ENCODE data around the gene CTSD. TPM values are rescaled to one million over a fixed set of nuclear protein-coding genes. Genes with fewer than 3 reads are reported as not detected.

Gene CTSD
- total and polyA plus RNA-seq, 8 donors, result 124 to 2,455 (median 147) TPM

- Histone ChIP-seq H3K4me1 (peaks cover 20 to 87% of the 10 kb centered on the region in 2 donors), H3K27me3 (peaks cover 0 to 3% of the 10 kb centered on the region in 2 donors), H3K27ac (peak overlapping the region in 1 of 2 donors; percentile 88), H3K36me3 (peaks cover 0 to 100% of the 10 kb centered on the region in 2 donors), H3K4me3 (peak overlapping the region in 1 of 2 donors; percentile 78), H3K9me3 (no peaks in the 10 kb centered on the region)
- ATAC-seq (peak; percentile 20), DNase-seq (peak; percentile 49 to 89 (median 69))
- intact Hi-C loops (cut with DNase I), result no loop called here
- no peak for TF ChIP-seq CTCF (IDR thresholded peaks at IDR 0.05)
Observed at GRCh38 chr11:1755692-1756561, 7.8 kb downstream of the CTSD start.

- H3K4me3 ChIP-seq, result peak overlapping the region in 1 of 2 donors; percentile 13
- peaks cover 14 to 87% of the 10 kb centered on the region in 2 donors for H3K4me1 ChIP-seq
- peak overlapping the region in 1 of 2 donors; percentile 18 for H3K27ac ChIP-seq
- H3K27me3 ChIP-seq, result peaks cover 0 to 9% of the 10 kb centered on the region in 2 donors
- no peak for ATAC-seq
- TF ChIP-seq CTCF (IDR thresholded peaks at IDR 0.05), result no peak
- DNase-seq, result no peak
- H3K9me3 ChIP-seq, result no peaks in the 10 kb centered on the region
- intact Hi-C loops (cut with DNase I), result no loop called here
- H3K36me3 ChIP-seq, result peaks cover 0 to 96% of the 10 kb centered on the region in 2 donors
Observed at GRCh38 chr11:1755344-1755691, 8.4 kb downstream of the CTSD start.

- H3K9me3 ChIP-seq, result no peaks in the 10 kb centered on the region
- TF ChIP-seq CTCF (IDR thresholded peaks at IDR 0.05), result no peak
- peaks cover 0 to 88% of the 10 kb centered on the region in 2 donors for H3K36me3 ChIP-seq
- H3K27ac ChIP-seq, result peak overlapping the region in 1 of 2 donors; percentile 18
- peaks cover 0 to 16% of the 10 kb centered on the region in 2 donors for H3K27me3 ChIP-seq
- DNase-seq, result peak in 1 of 4 donors; percentile 33
- H3K4me1 ChIP-seq, result peaks cover 10 to 86% of the 10 kb centered on the region in 2 donors
- H3K4me3 ChIP-seq, result peak overlapping the region in 1 of 2 donors; percentile 13
- intact Hi-C loops (cut with DNase I), result no loop called here
- no peak for ATAC-seq
Observed at GRCh38 chr11:1754376-1755150, 9.2 kb downstream of the CTSD start.

- H3K36me3 ChIP-seq, result peaks cover 0 to 82% of the 10 kb centered on the region in 2 donors
- ATAC-seq, result no peak
- intact Hi-C loops (cut with DNase I), result no loop called here
- H3K4me3 ChIP-seq, result no peak overlapping the region
- peak in 2 of 4 donors; percentile 31 to 80 for DNase-seq
- no peak overlapping the region for H3K27ac ChIP-seq
- H3K27me3 ChIP-seq, result peaks cover 2 to 22% of the 10 kb centered on the region in 2 donors
- TF ChIP-seq CTCF (IDR thresholded peaks at IDR 0.05), result no peak
- no peaks in the 10 kb centered on the region for H3K9me3 ChIP-seq
- peaks cover 10 to 86% of the 10 kb centered on the region in 2 donors for H3K4me1 ChIP-seq
Observed at GRCh38 chr11:1753929-1754305, 9.8 kb downstream of the CTSD start.

Measured in left lung (tissue), 10 donors.